H1 (cell line): ENCODE measurements around the gene NCKAP1. TPM values are rescaled to one million over a fixed set of nuclear protein-coding genes. Genes with fewer than 3 reads are reported as not detected.

Experiments
- CTCF ChIA-PET: fragments of 300-600 bp; sonication (Branson Sonifier 250); formaldehyde crosslinking; loops from one replicate; lab custom pipeline; 2021; ENCODE audit not compliant: partially characterized antibody; lab: Charles Lee
- POLR2A ChIA-PET: fragments of 300-600 bp; sonication (Branson Sonifier 250); formaldehyde crosslinking; loops from one replicate; lab custom pipeline; 2021; ENCODE audit warnings: inconsistent platforms; ENCODE audit not compliant: partially characterized antibody; lab: Charles Lee
- DNase-seq, 2 experiments: peaks; one replicate each; pipeline versions ENCODE4 v3.0.0 to v3.0.0-alpha.2; 2010 to 2022; ENCODE audit warnings: low spot score in 2 of 2, low read depth in 1 of 2, mixed read lengths in 1 of 2
- FAIRE-seq: peaks from 2 replicates; lab custom pipeline; 2011; peaks lifted over from hg19 to GRCh38; lab: Jason Lieb, UNC
- H2AFZ ChIP-seq: 2 replicates; pipeline ENCODE4 v1.8.1; 2012; ENCODE audit warnings: low read length, inconsistent platforms
- H2AK5ac ChIP-seq: 2 replicates; pipeline ENCODE4 v1.6.1; 2013; ENCODE audit warnings: low read depth, low read length
- H2BK120ac ChIP-seq: replicated peaks from 2 replicates; pipeline ENCODE3; 2013; ENCODE audit warnings: low read depth, low read length, inconsistent platforms
- H2BK12ac ChIP-seq: 2 replicates; pipeline ENCODE4 v1.6.1; 2013; ENCODE audit warnings: low read depth, low read length
- H2BK15ac ChIP-seq: 2 replicates; pipeline ENCODE4 v1.6.1; 2013; ENCODE audit warnings: low read length
- H2BK20ac ChIP-seq: 2 replicates; pipeline ENCODE4 v1.6.1; 2013; ENCODE audit warnings: low read length
- H2BK5ac ChIP-seq: 2 replicates; pipeline ENCODE4 v1.6.1; 2013; ENCODE audit warnings: low read depth, low read length
- H3K14ac ChIP-seq: 2 replicates; pipeline ENCODE4 v1.6.1; 2013; ENCODE audit warnings: inconsistent platforms; ENCODE audit not compliant: insufficient read length
- H3K18ac ChIP-seq: 2 replicates; pipeline ENCODE4 v1.6.1; 2013; ENCODE audit warnings: low read length; ENCODE audit errors: extremely low read depth
- H3K23ac ChIP-seq: 2 replicates; pipeline ENCODE4 v1.6.1; 2013; ENCODE audit warnings: inconsistent platforms; ENCODE audit not compliant: insufficient read length
- H3K23me2 ChIP-seq: 2 replicates; pipeline ENCODE4 v1.6.1; 2013; ENCODE audit warnings: low read depth, low read length
- H3K27ac ChIP-seq: 2 replicates; pipeline ENCODE4 v1.6.1; 2011; ENCODE audit warnings: low read depth, low read length, inconsistent platforms
- H3K27me3 ChIP-seq, 4 experiments: replicated peaks in 1 of 4; 1 replicate in 1 of 4; 2 replicates in 3 of 4; pipeline versions ENCODE4 v1.6.1 to v1.8.1; 2011 to 2013; ENCODE audit warnings: low read length in 3 of 4, mild to moderate bottlenecking in 3 of 4, inconsistent platforms in 2 of 4, mixed read lengths in 2 of 4, moderate library complexity in 1 of 4; ENCODE audit not compliant: control insufficient read depth in 3 of 4, insufficient read depth in 3 of 4; ENCODE audit errors: extremely low read depth in 1 of 4
- H3K36me3 ChIP-seq, 4 experiments: 2 replicates each; pipeline versions ENCODE4 v1.6.1 to v1.8.1; 2011 to 2013; ENCODE audit warnings: mild to moderate bottlenecking in 4 of 4, low read length in 3 of 4, moderate library complexity in 2 of 4, control low read depth in 1 of 4, inconsistent platforms in 1 of 4; ENCODE audit not compliant: insufficient read depth in 4 of 4, control insufficient read depth in 2 of 4
- H3K4ac ChIP-seq: replicated peaks from 2 replicates; pipeline ENCODE3; 2013; ENCODE audit warnings: low read length, low read depth, mixed read lengths, inconsistent platforms; ENCODE audit not compliant: insufficient read length
- H3K4me1 ChIP-seq, 4 experiments: replicated peaks in 1 of 4; 1 replicate in 1 of 4; 2 replicates in 3 of 4; pipeline versions ENCODE4 v1.6.1 to v1.8.1; 2011 to 2013; ENCODE audit warnings: low read length in 3 of 4, inconsistent platforms in 2 of 4, mixed read lengths in 1 of 4; ENCODE audit not compliant: insufficient read depth in 4 of 4, control insufficient read depth in 3 of 4
- H3K4me2 ChIP-seq, 2 experiments: 2 replicates each; pipeline versions ENCODE4 v1.6.1 to v1.8.1; 2011 to 2013; ENCODE audit warnings: low read depth in 2 of 2, low read length in 2 of 2, control low read depth in 1 of 2, inconsistent platforms in 1 of 2, mild to moderate bottlenecking in 1 of 2; ENCODE audit not compliant: insufficient read depth in 1 of 2
- H3K4me3 ChIP-seq, 4 experiments: fragments of 200-600, 300-600 bp in 1 of 4; sonication (generic), shearing (Covaris generic), sonication (Bioruptor Twin) in 1 of 4; 2 replicates each; pipeline versions ENCODE4 v1.5.1 to v1.8.1; 2011 to 2016; ENCODE audit warnings: low read length in 4 of 4, low read depth in 3 of 4, control low read depth in 2 of 4, inconsistent platforms in 2 of 4, mild to moderate bottlenecking in 2 of 4, mixed read lengths in 1 of 4, moderate library complexity in 1 of 4; ENCODE audit not compliant: insufficient read depth in 2 of 4; ENCODE audit errors: extremely low read depth in 1 of 4
- H3K56ac ChIP-seq: replicated peaks from 2 replicates; pipeline ENCODE3; 2013; ENCODE audit warnings: low read depth, mild to moderate bottlenecking, mixed read lengths, low read length, inconsistent platforms; ENCODE audit not compliant: insufficient read length
- H3K79me1 ChIP-seq: 2 replicates; pipeline ENCODE4 v1.6.1; 2013; ENCODE audit warnings: low read depth, low read length, control low read depth
- H3K79me2 ChIP-seq, 2 experiments: 2 replicates each; pipeline versions ENCODE4 v1.6.1 to v1.8.1; 2012 to 2013; ENCODE audit warnings: low read length in 2 of 2, mild to moderate bottlenecking in 2 of 2, inconsistent platforms in 1 of 2; ENCODE audit not compliant: insufficient read depth in 2 of 2, control insufficient read depth in 1 of 2
- H3K9ac ChIP-seq, 4 experiments: replicated peaks in 1 of 4; 1 replicate in 1 of 4; 2 replicates in 3 of 4; pipeline versions ENCODE4 v1.6.1 to v1.8.1; 2011 to 2013; ENCODE audit warnings: low read depth in 3 of 4, low read length in 3 of 4, control low read depth in 2 of 4, mild to moderate bottlenecking in 2 of 4, moderate library complexity in 2 of 4, inconsistent platforms in 1 of 4; ENCODE audit errors: extremely low read depth in 1 of 4
- H3K9me3 ChIP-seq, 2 experiments: 2 replicates each; pipeline versions ENCODE4 v1.6.1 to v1.8.1; 2012 to 2013; ENCODE audit warnings: mild to moderate bottlenecking in 2 of 2, moderate library complexity in 2 of 2, control low read depth in 1 of 2, inconsistent platforms in 1 of 2, low read depth in 1 of 2, low read length in 1 of 2, mixed read lengths in 1 of 2; ENCODE audit not compliant: insufficient read depth in 2 of 2
- H4K20me1 ChIP-seq, 2 experiments: replicated peaks in 1 of 2; 2 replicates each; pipeline versions ENCODE3 to v1.8.1; 2011 to 2013; ENCODE audit warnings: inconsistent platforms in 2 of 2, low read length in 2 of 2, mild to moderate bottlenecking in 1 of 2; ENCODE audit not compliant: insufficient read depth in 2 of 2, control insufficient read depth in 1 of 2
- H4K5ac ChIP-seq: 2 replicates; pipeline ENCODE4 v1.6.1; 2013; ENCODE audit warnings: low read length, low read depth, mixed read lengths, inconsistent platforms; ENCODE audit not compliant: insufficient read length
- H4K8ac ChIP-seq: 2 replicates; pipeline ENCODE4 v1.8.0; 2013; ENCODE audit warnings: mild to moderate bottlenecking, moderate library complexity, low read length, inconsistent platforms; ENCODE audit not compliant: insufficient read depth; ENCODE audit errors: extremely low read depth
- H4K91ac ChIP-seq: replicated peaks from 2 replicates; pipeline ENCODE3; 2013; ENCODE audit warnings: low read length, mixed read lengths, inconsistent platforms; ENCODE audit not compliant: insufficient read length
- ATF3 ChIP-seq: IDR thresholded peaks from 2 replicates; pipeline ENCODE4 v1.6.1; 2011; ENCODE audit warnings: low read depth, mild to moderate bottlenecking, low read length; ENCODE audit not compliant: insufficient read depth
- BACH1 ChIP-seq: IDR thresholded peaks from 2 replicates; pipeline ENCODE4 v1.6.1; 2012; ENCODE audit warnings: low read length, improper control_type of control experiment
- PHF8 ChIP-seq: fragments of 200-600 bp; sonication (generic); conservative IDR thresholded peaks from 2 replicates; pipeline ENCODE4 v1.7.1; 2012; ENCODE audit warnings: low read depth, mild to moderate bottlenecking, inconsistent platforms, low read length, moderate library complexity
- WGBS, 2 experiments: shearing (Covaris generic) in 1 of 2; methylation state at CpG; one replicate each; pipeline versions ENCODE4 v1.1.6 to v1.1.7; 2013 to 2015; ENCODE audit warnings: low lambda C conversion rate in 2 of 2, mixed read lengths in 2 of 2, inconsistent platforms in 1 of 2, low coverage in 1 of 2, missing lambda C conversion rate in 1 of 2; ENCODE audit not compliant: insufficient replicate concordance in 2 of 2, insufficient coverage in 1 of 2, insufficient read length in 1 of 2; ENCODE audit errors: extremely low coverage in 1 of 2, missing lambda C conversion rate in 1 of 2; 5-methylcytosine and 5-hydroxymethylcytosine counted together
- polyA plus RNA-seq, 7 experiments: library from polyadenylated mRNA; depleted of rRNA in 3 of 7; stranded (reverse) in 5 of 7; unstranded in 2 of 7; fragments of >200 nt in 5 of 7; fragments of 200-250 nt in 2 of 7; gene quantifications; 1 replicate in 5 of 7; 2 replicates in 1 of 7; 4 replicates in 1 of 7; pipeline versions ENCODE4 v1.2.1 to v1.2.3, GENCODE V29; 2011 to 2013; ENCODE audit warnings: missing spikeins in 2 of 7, mixed read lengths in 2 of 7
- total RNA-seq: library from RNA; stranded (reverse); fragmentation: NEBNext Ultra II Directional; extraction: Animal tissue kit (Norgen Biotek cat#: 25700); gene quantifications from 2 replicates; pipeline ENCODE4 v1.2.1, GENCODE V29; 2021

Gene NCKAP1
- total and polyA plus RNA-seq, 2 of the 8 experiments (the other 6 are each of a cell fraction or from before 2014, with no cell fraction given), result 90.8 to 173 TPM

- peak overlapping the region; percentile 48 to 68 (median 54) for H3K4me3 ChIP-seq
- DNase-seq, result no peak
Observed at GRCh38 chr2:182867426-182868053, 170.7 kb downstream of the NCKAP1 start.

More at GRCh38 chr2:182867426-182868053, 170.7 kb downstream of the NCKAP1 start:
- Histone ChIP-seq H2AFZ (peak overlapping the region; percentile 33), H2BK120ac (no peak overlapping the region), H3K79me2 (no peaks in the 10 kb centered on the region), H4K91ac (no peak overlapping the region), H2BK20ac (no peak overlapping the region), H3K23ac (no peak overlapping the region), H4K8ac (no peak overlapping the region), H2BK5ac (no peak overlapping the region), H2AK5ac (no peak overlapping the region), H3K14ac (no peak overlapping the region), H3K18ac (no peak overlapping the region; the same call in 1 of the 2 replicates), H2BK15ac (no peak overlapping the region), H3K56ac (no peak overlapping the region), H3K23me2 (peaks cover 15% of the 10 kb centered on the region), H2BK12ac (no peak overlapping the region), H3K27me3 (peaks cover 2 to 19% (median 12%) of the 10 kb centered on the region in 4 experiments), H3K9me3 (no peaks in the 10 kb centered on the region), H3K27ac (no peak overlapping the region), H3K36me3 (no peaks in the 10 kb centered on the region), H3K4ac (no peak overlapping the region), H4K5ac (no peak overlapping the region), H3K4me2 (peak overlapping the region; percentile 72 to 97), H3K79me1 (no peaks in the 10 kb centered on the region), H4K20me1 (no peaks in the 10 kb centered on the region), H3K4me1 (peaks cover 3 to 14% (median 7%) of the 10 kb centered on the region in 4 experiments; a peak in 6 of 7 replicates), H3K9ac (no peak overlapping the region)
- ChIA-PET CTCF (interaction anchor here (0.9 to 6.4 kb wide), 23 partner anchors 10 to 257 kb away, joined by 3 to 71 read pairs (median 4); no protein-coding TSS in a partner anchor), POLR2A (interaction anchor here (0.6 to 1.5 kb wide), 6 partner anchors 22 to 151 kb away, joined by 3 to 6 read pairs (median 3); partner anchors contain the start of gene DNAJC10)
- FAIRE-seq, result no peak
- TF ChIP-seq BACH1 (0 out of 2 replicates have a peak, but pooled peaks have one; percentile 10), PHF8 (no peak), ATF3 (no peak)
- 27% methylated on average over 11 of the region's 12 CpGs; no CpG with 5 or more reads in 1 of the 2 experiments for WGBS, 2 experiments
